ENCODE results near the gene QSER1. TPM values are rescaled to one million over a fixed set of nuclear protein-coding genes. Genes with fewer than 3 reads are reported as not detected.
"Not testable (repeated sequence)": the region's sequence is repeated elsewhere in the genome, so short reads cannot be mapped to it uniquely, and the experiment has no call there.

The QSER1 gene
- total RNA-seq, 2 donors from 2014 or later: 20.3 to 40.0 TPM

GRCh38 chr11:32921204-32921603, 28.6 kb downstream of the QSER1 start:
- no peaks in the 10 kb centered on the region for H3K4me1 ChIP-seq (ENCODE audit: control insufficient read depth in 1 of 2, low read depth in 2 of 2)
- no peaks in the 10 kb centered on the region for H3K36me3 ChIP-seq
- no peak overlapping the region for H3K4me3 ChIP-seq
- ATAC-seq (ENCODE audit: insufficient number of reproducible peaks, low FRiP score, low read depth) (no peak), DNase-seq (ENCODE audit: low spot score) (no peak)
- H3K27me3 ChIP-seq (replicated peaks; ENCODE audit: insufficient read depth): no peaks in the 10 kb centered on the region
- H3K9me3 ChIP-seq: no peaks in the 10 kb centered on the region
- no peak overlapping the region for H3K27ac ChIP-seq
- TF ChIP-seq CTCF (IDR thresholded peaks at IDR 0.05): no peak

- ATAC-seq (ENCODE audit: insufficient number of reproducible peaks, low FRiP score, low read depth): no peak
- H3K27me3 ChIP-seq (replicated peaks; ENCODE audit: insufficient read depth): no peaks in the 10 kb centered on the region
- no peak for TF ChIP-seq CTCF (IDR thresholded peaks at IDR 0.05)
- no peaks in the 10 kb centered on the region for H3K9me3 ChIP-seq
- no peak overlapping the region for H3K27ac ChIP-seq
- no peaks in the 10 kb centered on the region for H3K4me1 ChIP-seq (ENCODE audit: control insufficient read depth in 1 of 2, low read depth in 2 of 2)
- H3K36me3 ChIP-seq: peaks cover 21% of the 10 kb centered on the region
- H3K4me3 ChIP-seq: no peak overlapping the region
- DNase-seq (ENCODE audit: low spot score): no peak
Observed at GRCh38 chr11:32931606-32932005, 39.0 kb downstream of the QSER1 start.

GRCh38 chr11:32932196-32932595, 39.6 kb downstream of the QSER1 start:
- Histone ChIP-seq H3K36me3 (peaks cover 21% of the 10 kb centered on the region), H3K4me1 (ENCODE audit: control insufficient read depth in 1 of 2, low read depth in 2 of 2) (no peaks in the 10 kb centered on the region), H3K9me3 (no peaks in the 10 kb centered on the region), H3K4me3 (no peak overlapping the region), H3K27ac (no peak overlapping the region), H3K27me3 (replicated peaks; ENCODE audit: insufficient read depth) (no peaks in the 10 kb centered on the region)
- no peak for TF ChIP-seq CTCF (IDR thresholded peaks at IDR 0.05)
- DNase-seq (ENCODE audit: low spot score) (no peak), ATAC-seq (ENCODE audit: insufficient number of reproducible peaks, low FRiP score, low read depth) (no peak)

GRCh38 chr11:32935462-32936029, 42.9 kb downstream of the QSER1 start:
- no peak for ATAC-seq (ENCODE audit: insufficient number of reproducible peaks, low FRiP score, low read depth)
- TF ChIP-seq CTCF (IDR thresholded peaks at IDR 0.05): no peak
- peaks cover 21% of the 10 kb centered on the region for H3K36me3 ChIP-seq
- H3K27ac ChIP-seq: no peak overlapping the region
- no peak for DNase-seq (ENCODE audit: low spot score)
- H3K27me3 ChIP-seq (replicated peaks; ENCODE audit: insufficient read depth): no peaks in the 10 kb centered on the region
- H3K4me3 ChIP-seq: no peak overlapping the region
- H3K4me1 ChIP-seq (ENCODE audit: control insufficient read depth in 1 of 2, low read depth in 2 of 2): no peaks in the 10 kb centered on the region
- H3K9me3 ChIP-seq: no peaks in the 10 kb centered on the region

- not testable (repeated sequence) for H3K27ac ChIP-seq; H3K4me1 ChIP-seq (ENCODE audit: control insufficient read depth in 1 of 2, low read depth in 2 of 2); H3K9me3 ChIP-seq; DNase-seq (ENCODE audit: low spot score); H3K4me3 ChIP-seq; ATAC-seq (ENCODE audit: insufficient number of reproducible peaks, low FRiP score, low read depth); H3K27me3 ChIP-seq (replicated peaks; ENCODE audit: insufficient read depth)
- H3K36me3 ChIP-seq: peaks cover 21% of the 10 kb centered on the region
Observed at GRCh38 chr11:32936178-32936577, 43.6 kb downstream of the QSER1 start.

GRCh38 chr11:32937283-32937682, 44.7 kb downstream of the QSER1 start:
- H3K36me3 ChIP-seq: peaks cover 17% of the 10 kb centered on the region

More at GRCh38 chr11:32937283-32937682, 44.7 kb downstream of the QSER1 start:
- H3K27ac ChIP-seq; H3K27me3 ChIP-seq (replicated peaks; ENCODE audit: insufficient read depth); DNase-seq (ENCODE audit: low spot score); H3K4me3 ChIP-seq; H3K9me3 ChIP-seq; ATAC-seq (ENCODE audit: insufficient number of reproducible peaks, low FRiP score, low read depth); H3K4me1 ChIP-seq (ENCODE audit: control insufficient read depth in 1 of 2, low read depth in 2 of 2): not testable (repeated sequence)
